ENCODE results near the gene S100A10.

S100A10 gene, protein sequence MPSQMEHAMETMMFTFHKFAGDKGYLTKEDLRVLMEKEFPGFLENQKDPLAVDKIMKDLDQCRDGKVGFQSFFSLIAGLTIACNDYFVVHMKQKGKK

DNA sequence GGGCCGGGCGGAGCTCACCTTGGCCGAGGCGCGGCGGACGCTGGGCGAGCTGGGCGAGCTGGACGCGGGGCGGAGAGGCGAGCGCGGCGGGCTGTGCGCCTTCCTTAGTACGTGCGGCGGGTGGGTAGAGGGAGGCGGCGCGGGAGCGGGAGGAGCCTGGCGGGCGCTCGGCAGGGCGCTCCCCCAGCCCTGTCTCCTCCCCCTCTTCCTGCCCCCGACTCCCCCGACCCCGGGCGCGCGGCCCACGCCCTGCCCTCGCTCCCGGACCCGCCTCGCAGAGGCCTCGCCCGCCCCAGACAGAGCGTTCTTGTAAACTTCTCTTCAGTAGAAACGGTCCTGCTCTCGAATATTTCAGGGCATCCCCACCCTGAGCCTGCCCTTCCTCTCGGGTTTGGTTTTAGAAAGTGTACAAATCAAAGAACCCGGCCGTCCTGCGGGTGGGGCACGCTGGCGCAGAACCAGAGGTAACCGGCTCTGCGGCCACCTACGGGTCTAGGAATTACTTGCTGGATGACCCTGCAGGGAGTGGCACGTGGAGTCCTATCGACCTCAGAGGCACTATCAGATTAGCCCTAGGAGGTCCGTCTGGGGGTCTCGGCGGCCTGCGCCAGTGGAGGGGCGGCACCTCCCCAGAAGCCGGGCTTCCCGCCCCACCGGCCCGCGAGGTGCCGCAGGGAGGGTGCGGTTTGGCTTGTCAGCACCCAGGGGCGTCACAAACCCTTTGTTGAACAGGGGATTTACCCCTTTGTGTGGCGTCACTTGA lies at the start of gene S100A10:
S100A10 (minus strand) TSS at position 126 of the 763 bp plus-strand sequence. CDS start 7,629 bp downstream, outside the sequence.
- in situ Hi-C loops (cut with MboI; ENCODE audit: low pct_unique_long_range_greater_than_20kb, low sequenced_read_pairs), result no loop called here
- peak; percentile 73 for DNase-seq

DNA sequence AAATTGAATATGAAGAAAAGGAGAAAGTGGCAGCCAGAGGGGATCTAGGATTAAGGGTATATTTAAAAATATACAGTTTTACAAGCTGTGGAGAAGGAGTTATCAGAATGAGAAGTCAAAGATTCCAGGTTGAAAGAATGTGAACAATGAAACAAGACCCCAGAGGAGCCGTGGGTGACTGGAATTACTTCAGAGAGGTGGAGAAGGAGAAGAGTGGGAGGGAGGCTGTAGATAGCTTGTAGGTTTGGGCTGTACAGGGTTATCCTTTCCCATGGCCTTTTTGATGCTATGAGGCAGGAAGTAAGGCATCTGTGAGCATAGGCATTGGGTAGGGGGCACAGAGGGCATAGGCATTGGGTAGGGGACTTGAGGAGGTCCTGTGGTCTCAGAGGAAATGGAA lies 48.4 kb upstream of the S100A10 start:
- in situ Hi-C loops (cut with MboI; ENCODE audit: low pct_unique_long_range_greater_than_20kb, low sequenced_read_pairs), result no loop called here
- no peak for DNase-seq

DNA sequence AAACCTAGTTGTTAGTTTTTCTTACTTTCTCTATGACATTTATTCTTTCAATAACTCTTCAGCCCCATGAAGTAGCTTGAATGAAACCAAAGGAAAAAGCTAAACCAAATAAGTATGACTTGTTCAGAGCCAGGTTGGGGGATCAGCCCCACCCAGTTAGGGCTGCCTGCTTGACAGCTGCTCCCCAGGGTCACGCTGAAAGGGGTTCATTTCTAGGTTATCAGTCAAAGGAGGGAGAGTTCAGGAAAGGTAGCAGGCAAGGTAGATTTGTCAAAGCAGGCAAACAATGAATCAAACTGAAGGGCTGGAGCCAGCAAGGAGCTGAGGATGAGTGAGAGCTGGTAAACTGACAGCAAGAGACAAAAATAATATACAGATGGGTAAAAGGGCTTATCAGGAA lies 46.2 kb upstream of the S100A10 start:
- DNase-seq, result no peak
- in situ Hi-C loops (cut with MboI; ENCODE audit: low pct_unique_long_range_greater_than_20kb, low sequenced_read_pairs), result no loop called here

DNA sequence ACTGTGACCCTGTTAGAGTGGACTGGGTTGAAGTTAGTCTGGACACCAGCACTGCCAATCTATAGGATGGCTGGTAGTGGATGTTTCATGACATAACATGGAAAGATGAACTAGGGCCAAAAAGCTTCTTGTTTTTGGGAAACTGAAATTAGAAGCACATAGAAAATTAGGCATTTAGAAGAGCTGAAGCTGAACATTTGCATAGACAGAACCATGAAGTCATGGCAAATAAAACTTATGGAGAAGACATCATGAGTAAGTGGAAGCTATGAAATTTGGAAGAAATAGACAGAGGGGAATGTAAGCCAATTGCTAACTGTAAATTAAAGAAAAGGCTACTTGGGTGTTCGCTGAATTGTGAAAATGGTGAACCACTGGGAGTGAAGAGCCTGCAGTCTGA lies 45.8 kb upstream of the S100A10 start:
- DNase-seq, result no peak
- in situ Hi-C loops (cut with MboI; ENCODE audit: low pct_unique_long_range_greater_than_20kb, low sequenced_read_pairs), result no loop called here

DNA sequence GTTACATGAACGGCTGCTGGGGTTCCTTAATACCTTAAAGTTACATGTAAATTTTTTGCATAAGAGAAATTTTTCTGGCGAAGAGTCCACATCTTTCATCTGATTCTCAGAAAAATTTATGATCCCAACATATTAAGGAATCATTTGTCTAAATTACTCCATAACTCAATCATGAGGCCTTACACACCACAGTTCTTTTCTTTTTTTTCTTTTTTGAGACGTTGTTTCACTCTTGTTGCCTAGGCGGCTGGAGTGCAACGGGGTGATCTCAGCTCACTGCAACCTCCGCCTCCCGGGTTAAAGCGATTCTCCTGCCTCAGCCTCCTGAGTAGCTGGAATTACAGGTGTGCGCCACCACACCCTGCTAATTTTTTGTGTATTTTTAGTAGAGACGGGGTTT lies 45.2 kb upstream of the S100A10 start:
- no peak for DNase-seq
- in situ Hi-C loops (cut with MboI; ENCODE audit: low pct_unique_long_range_greater_than_20kb, low sequenced_read_pairs), result no loop called here

DNA sequence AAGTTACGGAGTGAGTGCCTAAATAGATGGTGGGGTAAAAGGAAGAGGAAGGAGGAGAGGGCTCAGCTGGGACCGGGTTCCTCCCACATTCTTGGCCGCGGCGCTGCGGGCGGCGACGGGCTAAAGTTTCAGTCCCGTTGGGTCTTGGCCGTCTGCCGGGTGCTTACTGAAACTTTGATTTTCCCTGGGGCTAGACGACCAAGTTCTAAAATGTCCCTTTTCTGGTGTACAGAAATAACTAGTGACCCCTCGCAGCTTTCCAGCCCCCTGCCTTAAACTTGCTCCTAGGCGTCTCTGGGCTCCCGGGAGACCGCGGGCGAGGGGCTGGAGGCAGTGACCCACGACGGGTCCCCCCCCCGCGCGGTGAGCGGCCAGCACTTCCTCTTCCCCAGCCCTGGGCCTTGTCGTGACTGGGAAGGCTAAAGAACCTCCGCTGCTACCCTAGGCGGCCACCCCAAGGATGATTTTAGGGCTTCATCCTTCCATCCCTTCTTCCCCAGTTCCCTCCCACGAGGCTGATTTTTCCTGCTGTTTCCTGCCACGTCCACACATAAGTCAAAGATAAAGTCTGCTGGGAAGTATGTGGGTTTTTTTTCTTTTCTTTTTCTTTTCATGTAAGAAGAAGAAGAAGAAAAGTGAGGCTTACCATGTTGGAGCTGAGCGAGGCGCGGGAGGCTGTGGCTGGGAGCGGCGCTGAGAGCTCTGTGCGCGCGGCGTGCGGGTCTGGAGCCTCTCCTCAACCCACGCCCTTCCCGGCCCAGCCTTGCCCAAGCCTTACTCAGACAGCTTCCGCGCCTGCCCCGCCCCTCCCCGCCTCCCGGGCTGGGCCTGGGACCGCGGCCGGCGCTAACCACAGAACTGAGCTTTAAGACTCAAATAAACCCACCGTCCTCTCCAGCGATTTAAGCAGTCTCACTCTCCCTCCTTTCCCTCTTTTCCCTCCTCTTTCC lies 42.9 kb upstream of the S100A10 start, which contains the start of gene S100A11:
S100A11 (minus strand) TSS at position 738 of the 950 bp plus-strand sequence; CDS start at position 649, 89 bp downstream.
- in situ Hi-C loops (cut with MboI; ENCODE audit: low pct_unique_long_range_greater_than_20kb, low sequenced_read_pairs), result no loop called here
- DNase-seq, result peak; percentile 85

DNA sequence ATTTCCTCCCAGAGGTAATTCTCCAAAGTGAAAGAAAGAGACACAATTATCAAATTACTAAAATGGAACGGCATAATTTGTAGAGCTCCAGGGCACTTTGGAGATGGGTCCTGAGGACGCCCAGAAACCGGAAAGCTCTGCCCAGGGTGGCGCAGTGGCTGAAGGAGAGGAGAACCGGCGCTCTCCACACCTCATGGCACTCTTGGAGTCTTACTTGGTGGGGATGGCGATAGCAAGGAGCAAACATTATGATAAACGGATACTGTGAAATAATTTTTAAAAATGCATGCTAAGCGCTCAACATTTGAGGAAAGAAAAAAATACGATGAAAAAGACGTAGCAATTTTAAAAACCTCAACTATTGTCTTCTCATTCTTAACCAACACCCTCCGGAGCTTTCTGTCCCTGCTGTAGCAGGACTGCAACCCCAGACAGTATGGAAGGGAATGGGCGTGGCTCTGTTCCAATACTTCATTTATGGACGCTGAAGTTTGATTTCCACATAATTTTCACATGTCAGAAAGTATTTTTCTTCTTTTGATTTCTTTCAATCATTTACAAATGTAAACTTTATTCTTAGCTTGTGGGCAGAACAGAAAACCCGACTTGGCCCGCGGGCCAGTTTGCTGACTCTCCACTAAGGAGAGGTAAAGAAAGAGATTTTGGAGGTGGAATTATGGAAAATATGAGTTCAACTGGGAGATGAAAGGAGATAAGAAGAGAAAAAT lies 42.0 kb upstream of the S100A10 start:
- in situ Hi-C loops (cut with MboI; ENCODE audit: low pct_unique_long_range_greater_than_20kb, low sequenced_read_pairs), result no loop called here
- DNase-seq, result peak; percentile 68

DNA sequence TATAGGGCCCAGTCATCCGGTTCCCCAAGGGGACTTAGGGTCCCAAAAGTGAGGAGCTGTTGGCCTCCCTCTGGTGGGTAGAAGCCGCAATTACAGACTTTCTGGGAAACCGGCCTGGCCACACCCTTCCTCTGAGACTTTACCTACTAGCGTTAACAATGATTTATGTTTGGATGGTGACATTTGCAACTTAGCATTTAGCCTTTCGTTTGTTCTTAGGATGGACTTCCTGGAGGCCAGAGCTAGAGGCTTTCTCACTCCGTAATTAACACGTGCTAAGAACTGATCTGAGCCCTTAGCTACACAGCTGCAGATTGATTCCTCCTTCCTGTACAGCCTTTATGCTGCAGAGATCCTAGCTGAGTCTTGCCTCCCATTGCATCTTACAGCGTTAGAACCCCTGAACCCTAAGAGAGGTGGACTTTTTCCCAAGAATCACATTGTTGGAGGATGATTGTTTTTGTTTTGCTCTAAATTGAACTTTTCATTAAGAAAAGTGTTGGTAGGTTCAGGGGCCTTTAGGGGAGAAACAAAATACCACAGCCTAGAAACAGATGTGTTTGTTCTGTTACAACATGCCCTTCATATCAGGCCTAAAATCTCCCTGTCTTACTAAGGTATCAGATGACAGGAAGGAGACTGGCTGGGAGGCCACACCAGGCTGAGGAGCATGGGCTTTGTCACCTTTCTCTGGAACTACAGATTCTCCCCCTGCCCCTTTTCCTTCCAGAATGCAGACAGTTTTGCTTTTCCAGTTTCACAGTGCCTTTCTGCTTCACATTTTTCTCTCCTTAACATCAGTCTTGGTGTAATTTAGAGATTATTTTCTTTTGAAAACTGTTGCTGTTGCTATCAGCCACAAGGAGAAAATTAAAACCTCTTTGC lies 41.2 kb upstream of the S100A10 start:
- in situ Hi-C loops (cut with MboI; ENCODE audit: low pct_unique_long_range_greater_than_20kb, low sequenced_read_pairs), result no loop called here
- DNase-seq, result peak; percentile 90

DNA sequence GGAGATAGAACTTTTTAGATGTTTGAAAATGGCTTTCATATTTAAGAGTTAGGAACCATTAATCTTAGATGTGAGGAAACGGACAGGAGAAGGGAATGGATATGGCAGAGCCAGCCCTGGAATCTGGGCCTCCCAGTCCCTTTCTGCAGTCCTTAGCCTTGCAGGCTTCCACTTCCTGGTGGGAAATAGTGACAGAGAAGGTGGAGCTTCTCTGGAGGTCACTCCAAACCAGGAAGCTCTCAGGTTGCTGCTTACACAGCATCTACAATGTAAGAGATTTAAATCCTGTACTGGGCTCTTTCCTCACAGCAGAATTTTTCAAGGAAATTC lies 40.6 kb upstream of the S100A10 start:
- DNase-seq, result no peak
- in situ Hi-C loops (cut with MboI; ENCODE audit: low pct_unique_long_range_greater_than_20kb, low sequenced_read_pairs), result no loop called here

DNA sequence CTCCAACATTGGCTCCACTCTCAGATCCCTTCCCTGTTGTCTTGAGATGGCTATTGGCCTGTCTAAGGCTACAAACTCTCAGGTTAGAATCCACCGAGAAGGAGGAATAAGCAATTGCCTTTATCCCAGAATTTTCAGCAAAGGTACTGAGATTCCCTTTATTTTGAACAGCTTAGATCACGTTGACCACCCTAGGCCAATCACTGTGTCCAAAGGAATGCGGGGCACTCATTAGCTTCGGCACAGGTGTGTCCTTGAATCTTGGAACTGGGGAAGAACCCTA lies 36.2 kb upstream of the S100A10 start:
- DNase-seq, result no peak
- in situ Hi-C loops (cut with MboI; ENCODE audit: low pct_unique_long_range_greater_than_20kb, low sequenced_read_pairs), result no loop called here

DNA sequence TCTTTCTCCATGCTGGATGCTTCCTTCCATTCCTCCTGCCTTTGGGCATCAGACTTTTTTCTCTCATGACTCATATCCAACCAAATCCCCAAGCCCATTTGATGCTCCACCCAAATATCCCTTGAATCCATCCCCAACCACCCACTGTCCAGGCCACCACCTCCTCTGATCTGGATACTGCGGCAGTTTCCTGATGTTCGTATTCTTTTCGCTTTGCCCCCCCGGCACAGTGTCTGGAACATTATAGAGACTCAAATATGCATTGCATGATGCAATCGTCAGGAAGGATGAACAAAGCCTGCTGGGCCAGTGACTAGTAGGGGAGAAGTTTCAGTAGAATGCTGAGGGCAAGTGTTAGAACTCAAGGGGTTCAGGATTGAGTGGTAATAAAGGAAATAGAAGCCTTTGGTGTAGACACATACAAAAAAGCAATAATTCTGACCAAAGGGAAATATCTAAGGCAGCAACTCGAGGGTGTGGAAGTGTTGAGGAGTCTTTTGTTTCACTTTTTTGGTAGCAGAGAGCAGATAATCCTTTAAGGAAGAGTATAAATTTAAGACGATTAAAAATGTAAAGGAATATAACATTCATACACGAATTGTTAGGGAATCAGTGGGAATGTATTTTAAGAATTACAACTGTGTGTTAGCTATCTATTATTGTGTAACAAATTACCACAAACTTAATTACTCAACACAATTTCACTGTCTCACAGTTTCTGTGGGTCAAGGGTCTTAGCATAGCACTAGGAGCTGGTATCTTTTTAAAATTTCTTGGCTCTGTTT lies 35.7 kb upstream of the S100A10 start:
- DNase-seq, result no peak
- in situ Hi-C loops (cut with MboI; ENCODE audit: low pct_unique_long_range_greater_than_20kb, low sequenced_read_pairs), result no loop called here

DNA sequence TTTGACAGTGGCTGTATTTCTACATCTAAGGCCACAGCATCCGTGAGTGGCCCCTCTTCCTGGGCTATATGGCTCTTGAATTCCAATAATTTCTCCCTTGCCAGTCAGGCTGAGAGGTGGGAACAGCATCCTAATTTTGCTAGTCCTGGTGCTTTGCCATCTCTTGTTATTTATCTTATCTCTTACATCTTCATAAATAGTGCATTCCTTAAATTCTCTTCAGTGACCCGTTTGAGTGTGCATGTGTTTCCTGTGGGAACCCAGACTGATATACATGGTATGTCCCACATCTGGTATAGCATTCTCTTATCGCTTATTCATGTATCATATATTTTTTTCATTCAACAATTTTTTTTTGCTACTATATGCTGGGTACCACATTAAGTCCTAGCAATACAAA lies 33.2 kb upstream of the S100A10 start:
- in situ Hi-C loops (cut with MboI; ENCODE audit: low pct_unique_long_range_greater_than_20kb, low sequenced_read_pairs), result no loop called here
- no peak for DNase-seq

DNA sequence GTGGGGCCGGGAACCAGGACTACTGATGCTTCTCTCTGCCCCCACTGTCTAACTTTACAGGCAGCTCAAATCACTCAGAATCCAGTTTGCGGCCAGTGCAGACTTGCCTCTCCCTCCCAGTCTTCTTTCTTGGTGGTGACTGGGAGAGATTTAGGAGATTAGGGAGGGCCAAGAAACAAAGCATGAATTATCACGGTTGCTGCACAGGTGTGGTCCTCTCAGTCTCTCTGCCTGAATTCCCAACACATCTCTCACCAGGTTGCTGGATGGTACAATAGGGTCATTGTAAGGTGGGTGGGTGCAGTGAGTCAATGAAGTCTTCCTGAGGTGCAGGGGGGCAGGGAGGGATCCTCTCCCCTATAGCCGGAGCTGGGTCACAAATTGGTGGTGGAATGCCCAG lies 30.6 kb upstream of the S100A10 start:
- in situ Hi-C loops (cut with MboI; ENCODE audit: low pct_unique_long_range_greater_than_20kb, low sequenced_read_pairs), result no loop called here
- no peak for DNase-seq

DNA sequence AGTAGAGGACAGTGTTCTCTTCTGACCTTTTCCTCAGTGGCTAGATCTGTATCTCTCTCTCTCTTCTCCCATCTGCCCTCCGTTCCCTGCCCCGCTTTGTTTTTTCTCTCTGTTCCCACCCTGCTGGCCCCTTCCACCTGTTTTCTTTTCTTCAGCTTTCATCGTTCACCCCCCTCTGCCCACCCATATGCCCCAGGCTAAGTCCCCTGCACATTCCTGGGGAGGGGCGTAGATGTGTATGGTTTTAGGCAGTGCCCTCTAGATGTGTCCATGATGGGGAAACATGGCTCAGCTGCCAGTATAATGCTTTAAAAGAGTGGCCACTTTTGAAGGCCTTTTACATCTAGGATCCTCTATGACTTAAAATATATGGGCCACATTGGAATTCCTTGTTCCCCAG lies 29.6 kb upstream of the S100A10 start:
- in situ Hi-C loops (cut with MboI; ENCODE audit: low pct_unique_long_range_greater_than_20kb, low sequenced_read_pairs), result no loop called here

DNA sequence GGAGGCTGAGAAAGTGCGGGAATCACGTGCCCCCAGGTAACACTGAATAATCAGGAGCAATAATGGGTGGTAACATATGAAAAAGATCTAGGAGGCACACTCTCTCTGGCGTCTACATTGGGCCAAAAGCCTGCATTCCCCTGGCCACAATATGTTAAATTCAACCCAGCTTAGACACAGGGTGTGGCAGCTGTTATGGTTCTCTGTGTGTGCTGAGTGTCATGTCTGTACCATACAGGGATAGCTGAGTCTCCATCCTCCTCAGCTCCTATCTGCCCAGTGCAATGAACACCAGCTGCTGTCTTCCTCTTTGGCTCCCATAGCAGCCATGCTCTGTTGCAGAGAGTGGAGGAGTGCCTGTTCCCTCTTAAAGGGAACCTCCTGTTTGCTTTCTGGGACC lies 28.8 kb upstream of the S100A10 start:
- in situ Hi-C loops (cut with MboI; ENCODE audit: low pct_unique_long_range_greater_than_20kb, low sequenced_read_pairs), result no loop called here
- DNase-seq, result no peak

More for the DNA sequence above, 29.6 kb upstream of the S100A10 start:
- no peak for DNase-seq

DNA sequence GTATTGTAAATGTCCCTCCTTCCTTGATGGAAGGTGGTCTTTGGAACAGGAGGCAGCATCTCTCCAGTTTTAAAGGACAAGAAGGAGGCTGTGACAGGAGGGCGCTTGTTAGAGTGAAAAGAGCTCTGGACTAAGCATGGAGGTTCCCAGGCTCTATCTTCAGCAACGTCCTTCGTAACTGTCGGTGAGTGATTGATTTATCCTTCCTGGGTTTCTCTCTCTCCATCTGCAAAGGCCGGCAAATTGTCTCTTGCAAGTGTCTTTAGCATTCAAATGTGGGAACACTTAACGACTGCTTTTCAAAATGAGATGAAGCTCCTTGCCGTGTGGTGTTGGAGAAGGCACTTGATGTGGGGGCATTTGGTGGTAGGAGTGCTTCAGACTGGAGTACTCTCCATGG lies 27.9 kb upstream of the S100A10 start:
- in situ Hi-C loops (cut with MboI; ENCODE audit: low pct_unique_long_range_greater_than_20kb, low sequenced_read_pairs), result no loop called here
- DNase-seq, result no peak

DNA sequence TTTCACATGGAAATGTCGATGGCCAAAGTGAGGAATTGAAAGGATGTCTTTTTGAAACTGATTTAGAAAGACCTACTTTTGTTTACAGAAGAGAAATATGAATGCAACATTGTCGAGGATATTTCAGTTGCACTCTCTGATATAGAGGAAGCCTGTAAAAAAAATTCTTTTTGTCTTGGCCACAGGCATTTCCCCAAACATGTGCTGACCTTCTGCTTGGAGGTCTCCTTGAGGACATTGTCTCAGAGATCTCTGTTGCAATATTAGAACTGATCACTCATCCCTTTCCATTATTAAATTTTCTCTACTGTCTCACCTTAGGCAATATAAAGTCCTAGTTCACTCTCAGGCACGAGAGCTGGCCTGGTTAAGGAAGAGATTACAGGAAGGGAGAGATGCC lies 27.2 kb upstream of the S100A10 start:
- no peak for DNase-seq
- in situ Hi-C loops (cut with MboI; ENCODE audit: low pct_unique_long_range_greater_than_20kb, low sequenced_read_pairs), result no loop called here

DNA sequence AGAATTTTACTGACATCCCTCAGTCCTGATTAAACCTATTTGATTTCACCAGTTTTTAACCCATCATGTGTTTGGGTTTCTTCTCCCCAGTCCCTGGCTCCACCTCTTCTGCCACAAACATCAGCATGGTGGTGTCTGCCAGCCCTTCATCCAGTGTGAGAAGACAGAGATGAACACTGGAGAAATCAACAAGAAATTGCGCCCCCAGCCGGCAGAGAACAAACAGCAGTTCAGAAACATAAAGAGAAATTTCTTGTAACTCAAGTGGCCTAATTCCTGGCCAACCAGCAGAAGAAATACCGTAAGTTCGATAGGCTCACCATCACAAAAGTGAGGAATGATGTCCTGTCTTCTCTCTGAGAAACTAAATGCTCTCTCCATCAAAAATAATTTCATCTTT lies 24.9 kb upstream of the S100A10 start:
- no peak for DNase-seq
- in situ Hi-C loops (cut with MboI; ENCODE audit: low pct_unique_long_range_greater_than_20kb, low sequenced_read_pairs), result no loop called here
